WTC11 (cell line): Measurements from ENCODE around the gene ANO4. TPM values are rescaled to one million over a fixed set of nuclear protein-coding genes. Genes with fewer than 3 reads are reported as not detected.
"Not testable (repeated sequence)": the region's sequence is repeated elsewhere in the genome, so short reads cannot be mapped to it uniquely, and the experiment has no call there.

Experiments
- ATAC-seq: fragments of 200-7000 bp; cut with Tn5 transposase; 2 replicates; pipeline ENCODE4 v1.10.0; 2021; ENCODE audit warnings: mild to moderate bottlenecking, moderate library complexity
- CTCF ChIA-PET: fragments of 300-600 bp; sonication (Branson Sonifier 250); formaldehyde crosslinking; loops from one replicate; lab custom pipeline; 2021; ENCODE audit warnings: antibody characterized with exemption; lab: Charles Lee
- POLR2A ChIA-PET: fragments of 350-600 bp; sonication (Branson Sonifier 250); formaldehyde crosslinking; loops from one replicate; lab custom pipeline; 2021; ENCODE audit warnings: antibody characterized with exemption; lab: Charles Lee
- DNase-seq: peaks from one replicate; pipeline ENCODE4 v3.0.0; 2021; ENCODE audit warnings: low spot score
- H3K27ac Mint-ChIP-seq: 2 replicates; pipeline ENCODE4 v1.8.0; 2021; ENCODE audit warnings: mixed read lengths
- H3K27me3 Mint-ChIP-seq: 2 replicates; pipeline ENCODE4 v1.8.0; 2021; ENCODE audit warnings: low read depth, mild to moderate bottlenecking, moderate library complexity, mixed read lengths
- H3K36me3 Mint-ChIP-seq: 2 replicates; pipeline ENCODE4 v1.8.0; 2021; ENCODE audit warnings: mixed read lengths
- H3K4me1 Mint-ChIP-seq: 2 replicates; pipeline ENCODE4 v1.8.0; 2022; ENCODE audit warnings: mixed read lengths
- H3K4me3 Mint-ChIP-seq: 2 replicates; pipeline ENCODE4 v1.8.0; 2021; ENCODE audit warnings: mild to moderate bottlenecking, moderate library complexity, mixed read lengths
- H3K9me3 Mint-ChIP-seq: 2 replicates; pipeline ENCODE4 v1.8.0; 2021; ENCODE audit warnings: mixed read lengths
- JAZF1 ChIP-seq: fragments of 250-450 bp; sonication (Bioruptor Pico); IDR thresholded peaks from 2 replicates; pipeline ENCODE4 v1.9.0; 2021; ENCODE audit warnings: moderate library complexity, mild to moderate bottlenecking, inconsistent platforms
- MYBL2 ChIP-seq: sonication (generic); formaldehyde crosslinking; IDR thresholded peaks from 2 replicates; pipeline ENCODE4 v1.8.1; 2023; ENCODE audit warnings: mild to moderate bottlenecking, moderate library complexity, missing genetic modification reagents
- NFATC4 ChIP-seq: fragments of 250-450 bp; sonication (Bioruptor Pico); IDR thresholded peaks from 2 replicates; pipeline ENCODE4 v1.9.0; 2021; ENCODE audit warnings: mild to moderate bottlenecking
- NR2C2 ChIP-seq: sonication (generic); formaldehyde crosslinking; IDR thresholded peaks from 2 replicates; pipeline ENCODE4 v1.8.0; 2022; ENCODE audit warnings: mild to moderate bottlenecking, missing genetic modification reagents
- OVOL2 ChIP-seq: fragments of 250-450 bp; sonication (Bioruptor Pico); IDR thresholded peaks from 2 replicates; pipeline ENCODE4 v1.9.0; 2021; ENCODE audit warnings: mild to moderate bottlenecking, borderline replicate concordance
- PRRX2 ChIP-seq: fragments of 250-450 bp; sonication (Bioruptor Pico); IDR thresholded peaks from 2 replicates; pipeline ENCODE4 v1.8.0; 2021; ENCODE audit warnings: mild to moderate bottlenecking
- SMAD4 ChIP-seq: sonication (generic); formaldehyde crosslinking; IDR thresholded peaks from 2 replicates; pipeline ENCODE4 v1.8.0; 2022; ENCODE audit warnings: mild to moderate bottlenecking, missing genetic modification reagents
- SOX15 ChIP-seq: fragments of 250-450 bp; sonication (Bioruptor Pico); IDR thresholded peaks from 2 replicates; pipeline ENCODE4 v1.9.0; 2021; ENCODE audit warnings: mild to moderate bottlenecking
- SP1 ChIP-seq: sonication (generic); formaldehyde crosslinking; conservative IDR thresholded peaks from 2 replicates; pipeline ENCODE4 v1.8.1; 2022; ENCODE audit warnings: missing genetic modification reagents
- TCF7 ChIP-seq: sonication (generic); formaldehyde crosslinking; IDR thresholded peaks from 2 replicates; pipeline ENCODE4 v1.8.0; 2022; ENCODE audit warnings: mild to moderate bottlenecking, low read depth, missing genetic modification reagents, moderate library complexity
- ZNF219 ChIP-seq: sonication (generic); formaldehyde crosslinking; IDR thresholded peaks from 2 replicates; pipeline ENCODE4 v1.8.0; 2023; ENCODE audit warnings: missing genetic modification reagents, mild to moderate bottlenecking, borderline replicate concordance
- ZNF671 ChIP-seq: fragments of 250-450 bp; sonication (Bioruptor Pico); IDR thresholded peaks from 2 replicates; pipeline ENCODE4 v1.8.0; 2021; ENCODE audit warnings: mild to moderate bottlenecking
- total RNA-seq: library from RNA; stranded (reverse); gene quantifications from 3 replicates; pipeline ENCODE4 v1.2.3, GENCODE V29; 2021
- TF ChIP-seq, protein P1 (sequence below): sonication (generic); formaldehyde crosslinking; IDR thresholded peaks from 2 replicates; pipeline ENCODE4 v1.8.1; 2023; ENCODE audit warnings: mild to moderate bottlenecking, missing genetic modification reagents, borderline replicate concordance
- TF ChIP-seq, protein P2 (sequence below): sonication (generic); formaldehyde crosslinking; IDR thresholded peaks from 2 replicates; pipeline ENCODE4 v1.8.1; 2022; ENCODE audit warnings: mild to moderate bottlenecking, missing genetic modification reagents, moderate library complexity, borderline replicate concordance
- TF ChIP-seq, protein P3 (sequence below): fragments of 250-450 bp; sonication (Bioruptor Pico); IDR thresholded peaks from 2 replicates; pipeline ENCODE4 v1.9.0; 2021; ENCODE audit warnings: mild to moderate bottlenecking
- TF ChIP-seq, protein P4 (sequence below): sonication (generic); formaldehyde crosslinking; IDR thresholded peaks from 2 replicates; pipeline ENCODE4 v1.8.0; 2022; ENCODE audit warnings: mild to moderate bottlenecking, missing genetic modification reagents

The ANO4 gene
- total RNA-seq, 1 experiment from 2014 or later, result 2.6 TPM

DNA sequence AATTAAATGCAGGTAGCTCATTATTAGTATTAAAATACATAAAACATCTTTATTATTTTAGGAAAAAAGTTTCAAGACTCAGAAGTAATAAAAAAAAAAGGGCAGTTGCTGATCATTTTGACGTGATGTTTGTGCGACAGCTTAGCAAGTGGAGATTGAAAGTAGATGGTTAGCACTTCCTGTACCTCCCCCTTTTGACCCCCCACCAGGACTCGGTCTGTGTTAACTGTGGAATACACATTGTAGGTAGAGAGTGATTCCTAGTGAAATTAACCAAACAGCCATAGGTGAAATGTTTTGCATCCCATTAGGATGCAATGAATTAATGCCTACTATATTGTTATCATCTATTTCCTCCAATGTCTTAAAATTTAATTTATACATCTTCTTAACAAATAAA is 294.7 kb downstream of the ANO4 start (continued):
- TF ChIP-seq, protein P1, sequence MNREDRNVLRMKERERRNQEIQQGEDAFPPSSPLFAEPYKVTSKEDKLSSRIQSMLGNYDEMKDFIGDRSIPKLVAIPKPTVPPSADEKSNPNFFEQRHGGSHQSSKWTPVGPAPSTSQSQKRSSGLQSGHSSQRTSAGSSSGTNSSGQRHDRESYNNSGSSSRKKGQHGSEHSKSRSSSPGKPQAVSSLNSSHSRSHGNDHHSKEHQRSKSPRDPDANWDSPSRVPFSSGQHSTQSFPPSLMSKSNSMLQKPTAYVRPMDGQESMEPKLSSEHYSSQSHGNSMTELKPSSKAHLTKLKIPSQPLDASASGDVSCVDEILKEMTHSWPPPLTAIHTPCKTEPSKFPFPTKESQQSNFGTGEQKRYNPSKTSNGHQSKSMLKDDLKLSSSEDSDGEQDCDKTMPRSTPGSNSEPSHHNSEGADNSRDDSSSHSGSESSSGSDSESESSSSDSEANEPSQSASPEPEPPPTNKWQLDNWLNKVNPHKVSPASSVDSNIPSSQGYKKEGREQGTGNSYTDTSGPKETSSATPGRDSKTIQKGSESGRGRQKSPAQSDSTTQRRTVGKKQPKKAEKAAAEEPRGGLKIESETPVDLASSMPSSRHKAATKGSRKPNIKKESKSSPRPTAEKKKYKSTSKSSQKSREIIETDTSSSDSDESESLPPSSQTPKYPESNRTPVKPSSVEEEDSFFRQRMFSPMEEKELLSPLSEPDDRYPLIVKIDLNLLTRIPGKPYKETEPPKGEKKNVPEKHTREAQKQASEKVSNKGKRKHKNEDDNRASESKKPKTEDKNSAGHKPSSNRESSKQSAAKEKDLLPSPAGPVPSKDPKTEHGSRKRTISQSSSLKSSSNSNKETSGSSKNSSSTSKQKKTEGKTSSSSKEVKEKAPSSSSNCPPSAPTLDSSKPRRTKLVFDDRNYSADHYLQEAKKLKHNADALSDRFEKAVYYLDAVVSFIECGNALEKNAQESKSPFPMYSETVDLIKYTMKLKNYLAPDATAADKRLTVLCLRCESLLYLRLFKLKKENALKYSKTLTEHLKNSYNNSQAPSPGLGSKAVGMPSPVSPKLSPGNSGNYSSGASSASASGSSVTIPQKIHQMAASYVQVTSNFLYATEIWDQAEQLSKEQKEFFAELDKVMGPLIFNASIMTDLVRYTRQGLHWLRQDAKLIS (CRISPR knock-in tag), result no peak
- TF ChIP-seq NFATC4, result no peak
- TF ChIP-seq JAZF1 (CRISPR knock-in tag), result no peak

DNA sequence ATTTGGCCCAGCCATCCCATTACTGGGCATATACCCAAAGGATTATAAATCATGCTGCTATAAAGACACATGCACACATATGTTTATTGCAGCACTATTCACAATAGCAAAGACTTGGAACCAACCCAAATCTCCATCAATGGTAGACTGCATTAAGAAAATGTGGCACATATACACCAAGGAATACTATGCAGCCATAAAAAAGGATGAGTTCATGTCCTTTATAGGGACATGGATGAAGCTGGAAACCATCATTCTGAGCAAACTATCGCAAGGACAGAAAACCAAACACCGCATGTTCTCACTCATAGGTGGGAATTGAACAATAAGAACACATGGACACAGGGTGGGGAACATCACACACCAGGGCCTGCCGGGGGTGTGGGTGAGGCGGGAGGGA is 295.6 kb downstream of the ANO4 start:
- H3K9me3 Mint-ChIP-seq, POLR2A ChIA-PET, CTCF ChIA-PET, H3K27ac Mint-ChIP-seq, H3K4me3 Mint-ChIP-seq, ATAC-seq, H3K27me3 Mint-ChIP-seq, DNase-seq, H3K36me3 Mint-ChIP-seq: not testable (repeated sequence)
- peaks cover 29% of the 10 kb centered on the region for H3K4me1 Mint-ChIP-seq

DNA sequence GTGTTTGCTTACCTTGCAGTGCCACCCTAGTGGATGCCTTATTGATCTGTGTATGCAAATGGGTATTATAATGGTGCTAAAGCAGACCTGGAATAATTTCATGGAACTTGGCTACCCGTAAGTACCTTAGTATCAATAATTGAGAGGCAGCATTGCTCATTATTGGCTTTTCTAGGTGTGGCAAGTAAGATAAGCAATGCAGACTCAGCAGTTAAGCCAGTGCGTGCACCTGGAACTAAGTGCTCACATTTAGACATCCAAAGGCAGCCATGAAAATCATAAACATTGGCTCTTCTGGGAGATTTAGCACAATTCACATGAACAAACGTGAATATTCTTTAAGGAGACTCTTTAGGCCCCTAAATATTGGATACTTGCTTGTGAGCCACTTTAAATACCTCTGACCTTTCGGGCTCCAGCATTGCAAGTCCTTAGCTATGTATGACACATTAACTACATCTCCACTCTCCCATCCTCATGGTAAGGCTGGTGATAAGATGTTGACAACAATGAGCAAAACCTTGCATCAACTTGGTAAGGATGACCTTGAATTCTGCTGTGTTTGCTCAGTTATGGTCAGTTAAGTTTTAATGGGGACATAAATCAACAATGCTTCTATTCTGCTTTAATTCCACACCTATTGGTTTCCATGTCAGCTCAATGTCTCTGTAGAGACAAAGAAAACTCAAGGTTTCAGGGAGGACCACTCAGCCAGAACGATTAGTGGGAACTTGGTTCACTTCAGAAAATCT is 303.4 kb downstream of the ANO4 start:
- Mint-ChIP-seq H3K27ac (no peak overlapping the region), H3K36me3 (no peaks in the 10 kb centered on the region), H3K9me3 (no peaks in the 10 kb centered on the region), H3K4me3 (no peak overlapping the region), H3K27me3 (no peaks in the 10 kb centered on the region), H3K4me1 (no peaks in the 10 kb centered on the region)
- ChIA-PET CTCF (no interaction called here), POLR2A (no interaction called here)
- TF ChIP-seq, protein P2, sequence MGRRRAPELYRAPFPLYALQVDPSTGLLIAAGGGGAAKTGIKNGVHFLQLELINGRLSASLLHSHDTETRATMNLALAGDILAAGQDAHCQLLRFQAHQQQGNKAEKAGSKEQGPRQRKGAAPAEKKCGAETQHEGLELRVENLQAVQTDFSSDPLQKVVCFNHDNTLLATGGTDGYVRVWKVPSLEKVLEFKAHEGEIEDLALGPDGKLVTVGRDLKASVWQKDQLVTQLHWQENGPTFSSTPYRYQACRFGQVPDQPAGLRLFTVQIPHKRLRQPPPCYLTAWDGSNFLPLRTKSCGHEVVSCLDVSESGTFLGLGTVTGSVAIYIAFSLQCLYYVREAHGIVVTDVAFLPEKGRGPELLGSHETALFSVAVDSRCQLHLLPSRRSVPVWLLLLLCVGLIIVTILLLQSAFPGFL (CRISPR knock-in tag), result no peak
- TF ChIP-seq, protein P3, sequence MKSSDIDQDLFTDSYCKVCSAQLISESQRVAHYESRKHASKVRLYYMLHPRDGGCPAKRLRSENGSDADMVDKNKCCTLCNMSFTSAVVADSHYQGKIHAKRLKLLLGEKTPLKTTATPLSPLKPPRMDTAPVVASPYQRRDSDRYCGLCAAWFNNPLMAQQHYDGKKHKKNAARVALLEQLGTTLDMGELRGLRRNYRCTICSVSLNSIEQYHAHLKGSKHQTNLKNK (CRISPR knock-in tag), result no peak
- TF ChIP-seq NR2C2, result no peak
- no peak for TF ChIP-seq ZNF219 (CRISPR knock-in tag)
- TF ChIP-seq TCF7, result no peak
- no peak for TF ChIP-seq PRRX2 (CRISPR knock-in tag)
- TF ChIP-seq SP1, result no peak
- TF ChIP-seq, protein P4, sequence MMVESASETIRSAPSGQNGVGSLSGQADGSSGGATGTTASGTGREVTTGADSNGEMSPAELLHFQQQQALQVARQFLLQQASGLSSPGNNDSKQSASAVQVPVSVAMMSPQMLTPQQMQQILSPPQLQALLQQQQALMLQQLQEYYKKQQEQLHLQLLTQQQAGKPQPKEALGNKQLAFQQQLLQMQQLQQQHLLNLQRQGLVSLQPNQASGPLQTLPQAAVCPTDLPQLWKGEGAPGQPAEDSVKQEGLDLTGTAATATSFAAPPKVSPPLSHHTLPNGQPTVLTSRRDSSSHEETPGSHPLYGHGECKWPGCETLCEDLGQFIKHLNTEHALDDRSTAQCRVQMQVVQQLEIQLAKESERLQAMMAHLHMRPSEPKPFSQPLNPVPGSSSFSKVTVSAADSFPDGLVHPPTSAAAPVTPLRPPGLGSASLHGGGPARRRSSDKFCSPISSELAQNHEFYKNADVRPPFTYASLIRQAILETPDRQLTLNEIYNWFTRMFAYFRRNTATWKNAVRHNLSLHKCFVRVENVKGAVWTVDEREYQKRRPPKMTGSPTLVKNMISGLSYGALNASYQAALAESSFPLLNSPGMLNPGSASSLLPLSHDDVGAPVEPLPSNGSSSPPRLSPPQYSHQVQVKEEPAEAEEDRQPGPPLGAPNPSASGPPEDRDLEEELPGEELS (CRISPR knock-in tag), result no peak
- TF ChIP-seq MYBL2 (CRISPR knock-in tag), result no peak
- no peak for TF ChIP-seq ZNF671 (CRISPR knock-in tag)
- TF ChIP-seq OVOL2 (CRISPR knock-in tag), result no peak
- TF ChIP-seq SOX15, result no peak
- TF ChIP-seq SMAD4, result no peak
- DNase-seq, result no peak
- ATAC-seq, result no peak
